Spinal cord (tissue), 10 donors: ENCODE measurements around the gene NAGS. TPM values are rescaled to one million over a fixed set of nuclear protein-coding genes. Genes with fewer than 3 reads are reported as not detected.
A peak's percentile ranks its signal among the peaks of the same experiment; 100 is the strongest.

ENCODE experiments used
- DNase-seq, 6 donors: peaks; one replicate each; pipeline versions ENCODE4 v3.0.0 to v3.0.0-alpha.2; 2013 to 2015; ENCODE audit warnings: low spot score in 6 of 6, low read depth in 4 of 6
- H3K27ac ChIP-seq: one replicate; pipeline ENCODE4 v1.5.1; 2013; ENCODE audit warnings: low read depth, low read length, control low read depth
- H3K27me3 ChIP-seq: one replicate; pipeline ENCODE4 v1.6.1; 2013; ENCODE audit warnings: low read length; ENCODE audit not compliant: control insufficient read depth, insufficient read depth
- H3K36me3 ChIP-seq: one replicate; pipeline ENCODE4 v1.6.1; 2013; ENCODE audit warnings: low read length; ENCODE audit not compliant: control insufficient read depth, insufficient read depth
- H3K4me1 ChIP-seq: one replicate; pipeline ENCODE4 v1.6.1; 2013; ENCODE audit warnings: low read length; ENCODE audit not compliant: control insufficient read depth, insufficient read depth
- H3K4me3 ChIP-seq: one replicate; pipeline ENCODE4 v1.5.1; 2013; ENCODE audit warnings: low read depth, low read length, control low read depth
- H3K9me3 ChIP-seq: one replicate; pipeline ENCODE4 v1.6.1; 2013; ENCODE audit warnings: low read length; ENCODE audit not compliant: control insufficient read depth, insufficient read depth
- WGBS: methylation state at CpG from one replicate; pipeline ENCODE4 v1.1.5; 2013; ENCODE audit warnings: missing lambda C conversion rate; ENCODE audit not compliant: insufficient coverage; 5-methylcytosine and 5-hydroxymethylcytosine counted together
- polyA plus RNA-seq, 2 donors: library from polyadenylated mRNA; unstranded; fragments of 120-200 nt; gene quantifications; one replicate each; pipeline ENCODE4 v1.2.1, GENCODE V29; 2013; ENCODE audit not compliant: insufficient read length in 2 of 2
- total RNA-seq, 2 donors: library from RNA; depleted of rRNA in 1 of 2; stranded (reverse); fragments of 120-200 nt in 1 of 2; fragments of >200 nt in 1 of 2; gene quantifications; one replicate each; pipeline versions ENCODE4 v1.2.3 to v1.2.4, GENCODE V29; 2013 to 2014
- donor health status: healthy.

The NAGS gene
- total and polyA plus RNA-seq, 4 donors: 1.4 to 3.5 (median 1.8) TPM

GRCh38 chr17:44006272-44006597 is 1.8 kb downstream of the NAGS start:
- 4% methylated on average over 19 of the region's 21 CpGs for WGBS
- peak overlapping the region; percentile 58 for H3K4me3 ChIP-seq
- H3K4me1 ChIP-seq: peaks cover 40% of the 10 kb centered on the region
- no peak overlapping the region for H3K27ac ChIP-seq
- no peaks in the 10 kb centered on the region for H3K9me3 ChIP-seq
- DNase-seq: no peak
- H3K27me3 ChIP-seq: peaks cover 65% of the 10 kb centered on the region
- peaks cover 19% of the 10 kb centered on the region for H3K36me3 ChIP-seq

GRCh38 chr17:44006598-44007345 is 2.4 kb downstream of the NAGS start:
- H3K4me1 ChIP-seq: peaks cover 44% of the 10 kb centered on the region
- H3K9me3 ChIP-seq: no peaks in the 10 kb centered on the region
- under 1% methylated on average over 39 of the region's 40 CpGs for WGBS
- H3K27ac ChIP-seq: peak overlapping the region; percentile 60
- peaks cover 64% of the 10 kb centered on the region for H3K27me3 ChIP-seq
- peak overlapping the region; percentile 58 for H3K4me3 ChIP-seq
- peak in 5 of 6 donors; percentile 51 to 95 (median 71) for DNase-seq
- peaks cover 24% of the 10 kb centered on the region for H3K36me3 ChIP-seq

GRCh38 chr17:44007346-44008204 is 3.2 kb downstream of the NAGS start:
- peak overlapping the region; percentile 60 for H3K27ac ChIP-seq
- WGBS: 6% methylated on average over 37 of the region's 37 CpGs

GRCh38 chr17:44008205-44008909 is 3.9 kb downstream of the NAGS start:
- no peak overlapping the region for H3K4me3 ChIP-seq
- 88% methylated on average over 3 of the region's 6 CpGs for WGBS
- H3K4me1 ChIP-seq: peaks cover 57% of the 10 kb centered on the region

More at GRCh38 chr17:44007346-44008204, 3.2 kb downstream of the NAGS start:
- Histone ChIP-seq H3K4me1 (peaks cover 49% of the 10 kb centered on the region), H3K36me3 (peaks cover 32% of the 10 kb centered on the region), H3K4me3 (peak overlapping the region; percentile 58), H3K27me3 (peaks cover 56% of the 10 kb centered on the region), H3K9me3 (no peaks in the 10 kb centered on the region)
- DNase-seq: no peak

GRCh38 chr17:44010966-44011647 is 6.7 kb downstream of the NAGS start:
- Histone ChIP-seq H3K36me3 (peaks cover 39% of the 10 kb centered on the region), H3K27me3 (peaks cover 27% of the 10 kb centered on the region), H3K27ac (peak overlapping the region; percentile 52), H3K4me3 (no peak overlapping the region), H3K9me3 (no peaks in the 10 kb centered on the region), H3K4me1 (peaks cover 49% of the 10 kb centered on the region)
- WGBS: 61% methylated on average over 3 of the region's 4 CpGs
- peak in 1 of 6 donors; percentile 47 for DNase-seq

More at GRCh38 chr17:44008205-44008909, 3.9 kb downstream of the NAGS start:
- no peak for DNase-seq
- H3K27me3 ChIP-seq: peaks cover 53% of the 10 kb centered on the region
- H3K36me3 ChIP-seq: peaks cover 39% of the 10 kb centered on the region
- no peak overlapping the region for H3K27ac ChIP-seq
- no peaks in the 10 kb centered on the region for H3K9me3 ChIP-seq

- 89% methylated on average over 8 of the region's 9 CpGs for WGBS
- peak overlapping the region; percentile 52 for H3K27ac ChIP-seq
- DNase-seq: no peak
- H3K4me1 ChIP-seq: peaks cover 42% of the 10 kb centered on the region
- H3K36me3 ChIP-seq: peaks cover 39% of the 10 kb centered on the region
- no peak overlapping the region for H3K4me3 ChIP-seq
- peaks cover 19% of the 10 kb centered on the region for H3K27me3 ChIP-seq
- H3K9me3 ChIP-seq: no peaks in the 10 kb centered on the region
Measured at GRCh38 chr17:44011876-44012275, 7.5 kb downstream of the NAGS start.

GRCh38 chr17:44012391-44012790 is 8.0 kb downstream of the NAGS start:
- peaks cover 14% of the 10 kb centered on the region for H3K27me3 ChIP-seq
- peaks cover 37% of the 10 kb centered on the region for H3K36me3 ChIP-seq

GRCh38 chr17:44012874-44013273 is 8.5 kb downstream of the NAGS start:
- H3K36me3 ChIP-seq: peaks cover 34% of the 10 kb centered on the region

More at GRCh38 chr17:44012391-44012790, 8.0 kb downstream of the NAGS start:
- WGBS: 94% methylated on average over 3 of the region's 3 CpGs
- Histone ChIP-seq H3K9me3 (no peaks in the 10 kb centered on the region), H3K4me1 (peaks cover 36% of the 10 kb centered on the region), H3K27ac (no peak overlapping the region), H3K4me3 (no peak overlapping the region)
- no peak for DNase-seq

GRCh38 chr17:44014133-44014436 is 9.7 kb downstream of the NAGS start:
- Histone ChIP-seq H3K27ac (peak overlapping the region; percentile 89), H3K9me3 (no peaks in the 10 kb centered on the region), H3K36me3 (peaks cover 36% of the 10 kb centered on the region), H3K4me1 (peaks cover 29% of the 10 kb centered on the region), H3K4me3 (peak overlapping the region; percentile 99), H3K27me3 (peaks cover 3% of the 10 kb centered on the region)
- under 1% methylated on average over 11 of the region's 12 CpGs for WGBS
- DNase-seq: no peak

More at GRCh38 chr17:44012874-44013273, 8.5 kb downstream of the NAGS start:
- Histone ChIP-seq H3K4me3 (no peak overlapping the region), H3K9me3 (no peaks in the 10 kb centered on the region), H3K4me1 (peaks cover 32% of the 10 kb centered on the region), H3K27ac (no peak overlapping the region), H3K27me3 (peaks cover 9% of the 10 kb centered on the region)
- DNase-seq: no peak
- WGBS: 96% methylated on average over 14 of the region's 14 CpGs
